ENCODE measurements around the gene SNAP23. TPM values are rescaled to one million over a fixed set of nuclear protein-coding genes. Genes with fewer than 3 reads are reported as not detected.

SNAP23 gene
- total and polyA plus RNA-seq, 2 donors (not counting 1 experiment from before 2014, with no cell fraction given): 52.7 to 133 TPM

DNA sequence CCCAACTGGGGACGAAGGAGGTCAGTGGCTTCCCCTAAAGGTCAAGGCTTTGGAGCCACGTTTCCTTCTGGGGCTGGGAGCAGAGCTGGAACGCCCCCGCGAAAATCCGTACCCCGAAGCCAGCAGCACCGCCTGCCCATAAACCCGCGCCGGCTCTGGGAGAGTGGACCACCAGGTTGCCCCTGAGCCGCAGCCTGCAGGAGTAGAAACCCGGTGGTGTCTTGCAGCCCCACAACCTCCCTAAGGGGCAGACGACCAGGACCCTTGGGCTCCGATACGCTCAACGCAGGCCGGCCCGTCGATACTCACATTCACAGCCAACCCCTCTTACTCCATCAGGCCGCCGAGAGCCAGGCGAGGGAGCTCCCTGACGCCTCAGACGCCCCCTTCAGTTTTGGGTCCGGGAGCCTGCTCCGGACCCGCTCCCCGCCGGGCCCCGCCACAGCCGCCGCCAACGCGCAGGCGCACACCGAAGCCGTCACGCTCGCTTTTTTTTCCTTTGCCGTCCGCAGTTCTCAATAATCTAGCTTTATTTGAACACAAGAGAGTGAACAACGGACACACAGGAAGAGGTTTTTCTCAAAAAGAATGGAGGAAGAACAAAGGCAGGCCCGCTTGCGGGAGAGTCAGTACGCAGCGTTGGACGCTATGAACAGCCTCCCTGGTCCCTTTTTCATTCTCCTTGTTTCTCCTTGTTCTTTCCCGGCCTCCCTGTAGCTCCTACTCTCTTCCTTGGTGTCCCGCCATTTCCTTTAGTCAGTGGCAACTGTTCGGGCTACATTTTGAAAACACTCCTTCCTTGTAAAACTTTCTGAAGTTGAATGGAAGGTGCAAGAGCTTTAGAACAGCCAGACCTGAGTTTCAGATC, 4.5 kb upstream of the SNAP23 start, which contains the start of gene ZNF106:
TSS of gene ZNF106 (minus strand) at position 471 of the 868 bp plus-strand sequence. CDS start 18,852 bp downstream, outside the sequence.
- peaks cover 19% of the 10 kb centered on the region for H4K20me1 ChIP-seq (ENCODE audit: control insufficient read depth, insufficient read depth, low read length, poor library complexity, severe bottlenecking)
- no peaks in the 10 kb centered on the region for H3K9me3 Mint-ChIP-seq (ENCODE audit: insufficient read depth)
- DNase-seq (peak; percentile 94), ATAC-seq (ENCODE audit: low read depth) (peak; percentile 63)
- H3K79me2 ChIP-seq (ENCODE audit: control insufficient read depth, insufficient read depth, low read length): peaks cover 91% of the 10 kb centered on the region
- H2AFZ ChIP-seq (ENCODE audit: insufficient read depth, low read depth, low read length, poor library complexity, severe bottlenecking): peak within 1 kb of the TSS; percentile 95
- no peaks in the 10 kb centered on the region for H3K9me3 ChIP-seq (ENCODE audit: control extremely low read depth in 1 of 3, control insufficient read depth in 2 of 3, insufficient read depth in 1 of 3, low read length in 2 of 3)
- peaks cover 56% of the 10 kb centered on the region for H3K4me1 Mint-ChIP-seq
- peak within 1 kb of the TSS; percentile 75 to 96 (median 87) for H3K4me3 ChIP-seq (ENCODE audit: control extremely low read depth in 1 of 5, extremely low read depth in 1 of 5, insufficient read depth in 1 of 5, low read depth in 2 of 5, low read length in 4 of 5)
- intact Hi-C loops (cut with micrococcal nuclease): loop anchor here (1.0 to 10.0 kb wide), 6 partner anchors 14 to 430 kb away; partner anchors contain the start of genes GANC, STARD9, TMEM87A and TTBK2
- TF ChIP-seq EZH2 (IDR thresholded peaks at IDR 0.05; ENCODE audit: borderline replicate concordance, insufficient read depth, low read depth, low read length, poor library complexity, severe bottlenecking): no peak
- TF ChIP-seq CTCF (IDR thresholded peaks at IDR 0.05): peak; percentile 4
- CTCF ChIA-PET: interaction anchor here (0.8 to 1.5 kb wide), 5 partner anchors 8 to 57 kb away, joined by 3 to 9 read pairs (median 3); partner anchors contain the start of genes HAUS2 and LRRC57
- peak within 1 kb of the TSS; percentile 91 for H3K4me3 Mint-ChIP-seq
- H3K27me3 ChIP-seq (replicated peaks in 1 of 4; ENCODE audit: control extremely low read depth in 1 of 4, control insufficient read depth in 3 of 4, insufficient read depth in 4 of 4, low read length in 3 of 4): no peaks in the 10 kb centered on the region
- peak within 1 kb of the TSS; percentile 89 to 99 for H3K27ac ChIP-seq (ENCODE audit: low read length in 2 of 2)
- peaks cover 39 to 56% of the 10 kb centered on the region in 2 donors for H3K4me1 ChIP-seq (ENCODE audit: control insufficient read depth in 2 of 2, insufficient read depth in 2 of 2, low read length in 2 of 2)
- peak within 1 kb of the TSS; percentile 93 for H3K4me2 ChIP-seq (replicated peaks; ENCODE audit: low read depth, low read length, poor library complexity, severe bottlenecking)
- H3K27me3 Mint-ChIP-seq: no peaks in the 10 kb centered on the region
- peak within 1 kb of the TSS; percentile 93 for H3K9ac ChIP-seq (ENCODE audit: low read length)
- WGBS (ENCODE audit: insufficient coverage): under 1% methylated on average over 45 of the region's 51 CpGs
- peak within 1 kb of the TSS; percentile 100 for H3K27ac Mint-ChIP-seq
- POLR2A ChIA-PET: interaction anchor here (0.5 to 1.8 kb wide), 6 partner anchors 9 to 628 kb away, joined by 3 to 8 read pairs (median 3); no protein-coding TSS in a partner anchor
- H3K36me3 ChIP-seq (replicated peaks in 1 of 2; ENCODE audit: control extremely low read depth in 1 of 2, control insufficient read depth in 1 of 2, extremely low read depth in 1 of 2, insufficient read depth in 2 of 2, low read length in 1 of 2): peaks cover 0 to 2% of the 10 kb centered on the region in 2 experiments

Data from B cell (primary cell).